GM21619 (cell line): ENCODE results near the gene CSGALNACT2.
"Not testable (repeated sequence)": the region's sequence is repeated elsewhere in the genome, so short reads cannot be mapped to it uniquely, and the experiment has no call there.

ENCODE experiments used
- ATAC-seq: cut with Tn5 transposase; IDR thresholded peaks from one replicate; pipeline ENCODE4 v1.9.1; 2021; ENCODE audit not compliant: unreplicated experiment

Gene CSGALNACT2

GRCh38 chr10:43138021-43138756 is at the start of gene CSGALNACT2:
TSS of gene CSGALNACT2 (plus strand) at chr10:43138445. CDS start at chr10:43155150, 16,705 bp downstream.
- ATAC-seq, result peak; percentile 61

GRCh38 chr10:43089519-43089918 is 48.7 kb upstream of the CSGALNACT2 start:
- no peak for ATAC-seq

GRCh38 chr10:43090188-43090587 is 48.1 kb upstream of the CSGALNACT2 start:
- ATAC-seq, result no peak

- no peak for ATAC-seq
Observed at GRCh38 chr10:43090664-43091063, 47.6 kb upstream of the CSGALNACT2 start.

GRCh38 chr10:43091846-43092245 is 46.4 kb upstream of the CSGALNACT2 start:
- no peak for ATAC-seq

GRCh38 chr10:43093423-43094076 is 44.7 kb upstream of the CSGALNACT2 start:
- ATAC-seq, result no peak

- ATAC-seq, result no peak
Observed at GRCh38 chr10:43094085-43094484, 44.2 kb upstream of the CSGALNACT2 start.

GRCh38 chr10:43099339-43099738 is 38.9 kb upstream of the CSGALNACT2 start:
- not testable (repeated sequence) for ATAC-seq

GRCh38 chr10:43099928-43100327 is 38.3 kb upstream of the CSGALNACT2 start:
- ATAC-seq, result no peak

- no peak for ATAC-seq
Observed at GRCh38 chr10:43100366-43100765, 37.9 kb upstream of the CSGALNACT2 start.

GRCh38 chr10:43102063-43102828 is 36.0 kb upstream of the CSGALNACT2 start:
- no peak for ATAC-seq

GRCh38 chr10:43105102-43105955 is 32.9 kb upstream of the CSGALNACT2 start:
- ATAC-seq, result peak; percentile 71

GRCh38 chr10:43105956-43106229 is 32.4 kb upstream of the CSGALNACT2 start:
- ATAC-seq, result no peak

GRCh38 chr10:43106256-43107091 is 31.8 kb upstream of the CSGALNACT2 start:
- ATAC-seq, result no peak

GRCh38 chr10:43108951-43109350 is 29.3 kb upstream of the CSGALNACT2 start:
- no peak for ATAC-seq

- no peak for ATAC-seq
Observed at GRCh38 chr10:43109671-43110249, 28.5 kb upstream of the CSGALNACT2 start.

- ATAC-seq, result peak; percentile 53
Observed at GRCh38 chr10:43110338-43111071, 27.7 kb upstream of the CSGALNACT2 start.

GRCh38 chr10:43111101-43111500 is 27.1 kb upstream of the CSGALNACT2 start:
- no peak for ATAC-seq
